T-helper 17 cell (primary cell): ENCODE results near the gene KCNK4. TPM values are rescaled to one million over a fixed set of nuclear protein-coding genes. Genes with fewer than 3 reads are reported as not detected.

ENCODE experiments used
- ATAC-seq: fragments of 150-1000 bp; cut with Tn5 transposase; 2 replicates; pipeline ENCODE4 v1.10.0; 2021; ENCODE audit warnings: mild to moderate bottlenecking, moderate library complexity
- DNase-seq, 3 donors: peaks; one replicate each; pipeline versions ENCODE4 v3.0.0 to v3.0.0-alpha.2; 2020 to 2021
- H3K9me3 ChIP-seq: one replicate; pipeline ENCODE4 v1.7.0; 2013; ENCODE audit warnings: low read length, mild to moderate bottlenecking; ENCODE audit not compliant: control insufficient read depth, poor library complexity, severe bottlenecking
- H3K27ac Mint-ChIP-seq: one replicate; pipeline ENCODE4 v1.8.0; 2022; ENCODE audit warnings: mild to moderate bottlenecking, moderate library complexity, mixed read lengths
- H3K27me3 Mint-ChIP-seq: one replicate; pipeline ENCODE4 v1.8.0; 2022; ENCODE audit warnings: mixed read lengths
- H3K36me3 Mint-ChIP-seq: one replicate; pipeline ENCODE4 v1.8.0; 2022; ENCODE audit warnings: low read depth, mixed read lengths
- H3K4me1 Mint-ChIP-seq: one replicate; pipeline ENCODE4 v1.8.0; 2022; ENCODE audit warnings: mild to moderate bottlenecking, mixed read lengths
- H3K4me3 Mint-ChIP-seq: one replicate; pipeline ENCODE4 v1.8.0; 2022; ENCODE audit warnings: mild to moderate bottlenecking, moderate library complexity, mixed read lengths
- total RNA-seq, 4 donors: library from RNA in 2 of 4; stranded (reverse) in 2 of 4; gene quantifications; one replicate each; pipeline ENCODE4 v1.2.3 and lab custom pipeline; 2022 to 2026

Gene KCNK4
- total RNA-seq, 2 donors from 2014 or later = 0.50 TPM; not detected in 1

DNA sequence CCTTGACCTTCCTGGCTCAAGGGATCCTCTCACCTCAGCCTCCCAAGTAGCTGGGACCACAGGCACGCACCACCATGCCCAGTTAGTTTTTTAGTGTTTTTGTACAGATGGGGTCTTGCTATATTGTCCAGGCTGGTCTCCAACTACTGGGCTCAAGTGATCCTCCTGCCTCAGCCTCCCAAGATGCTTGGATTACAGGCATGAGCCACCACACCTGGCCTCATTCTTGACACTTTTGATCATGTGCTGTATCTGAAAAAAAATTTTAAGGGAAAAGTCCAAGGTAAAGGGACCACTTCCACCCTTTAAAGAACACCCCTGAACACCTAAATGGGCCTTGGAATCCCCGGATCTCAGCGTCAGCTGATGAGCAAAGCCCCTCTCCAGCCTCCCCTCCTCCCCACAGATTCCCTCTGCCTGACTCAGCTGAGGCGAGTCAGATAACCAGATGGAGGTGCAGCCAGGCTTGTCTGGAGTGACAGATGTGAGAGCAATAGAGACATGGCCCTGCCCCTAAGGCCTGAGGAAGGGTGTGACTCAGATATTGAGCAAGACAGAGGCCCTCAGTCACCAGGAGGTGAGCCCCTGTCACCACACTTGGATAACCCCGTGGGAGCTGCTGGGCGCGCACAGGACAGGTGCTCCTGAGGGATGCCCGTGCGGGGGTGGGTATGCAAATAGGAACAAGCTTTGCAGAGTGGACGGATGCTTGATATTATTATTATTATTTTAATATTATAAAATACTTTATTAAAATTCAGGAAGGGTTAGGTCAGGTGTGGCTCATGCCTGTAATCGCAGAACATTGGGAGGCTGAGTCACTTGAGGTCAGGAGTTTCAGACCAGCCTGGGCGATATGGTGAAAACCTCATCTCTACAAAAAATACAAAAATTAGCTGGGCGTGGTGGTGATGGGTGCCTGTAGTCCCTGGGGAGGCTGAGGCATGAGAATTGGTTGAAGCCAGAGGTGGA lies 43.9 kb downstream of the KCNK4 start:
- no peaks in the 10 kb centered on the region for H3K9me3 ChIP-seq
- H3K4me3 Mint-ChIP-seq = no peak overlapping the region
- no peaks in the 10 kb centered on the region for H3K27me3 Mint-ChIP-seq
- no peaks in the 10 kb centered on the region for H3K36me3 Mint-ChIP-seq
- DNase-seq (no peak), ATAC-seq (no peak)
- H3K4me1 Mint-ChIP-seq = peaks cover 24% of the 10 kb centered on the region
- no peak overlapping the region for H3K27ac Mint-ChIP-seq

GRCh38 chr11:64337538-64338249 lies 46.6 kb downstream of the KCNK4 start:
- DNase-seq (no peak), ATAC-seq (no peak)
- H3K27ac Mint-ChIP-seq = no peak overlapping the region
- no peaks in the 10 kb centered on the region for H3K9me3 ChIP-seq
- H3K4me3 Mint-ChIP-seq = peak overlapping the region; percentile 33
- no peaks in the 10 kb centered on the region for H3K27me3 Mint-ChIP-seq
- peaks cover 25% of the 10 kb centered on the region for H3K4me1 Mint-ChIP-seq
- no peaks in the 10 kb centered on the region for H3K36me3 Mint-ChIP-seq

DNA sequence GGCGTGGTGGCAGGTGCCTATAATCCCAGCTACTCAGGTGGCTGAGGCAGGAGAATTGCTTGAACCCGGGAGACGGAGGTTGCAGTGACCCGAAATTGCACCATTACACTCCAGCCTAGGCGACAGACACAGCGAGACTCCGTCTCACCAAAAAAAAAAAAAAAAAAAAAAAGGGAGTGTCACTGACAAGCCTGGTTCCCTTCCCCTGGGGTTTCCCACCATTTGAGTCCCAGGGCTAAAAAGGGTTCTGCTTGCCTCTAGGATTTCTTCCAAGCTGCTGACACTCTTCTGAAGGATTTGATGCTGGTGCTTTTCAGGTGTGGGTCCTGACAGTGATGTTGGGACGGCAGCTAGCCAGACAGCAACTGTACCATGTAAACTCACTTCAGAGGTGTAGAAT lies 47.6 kb downstream of the KCNK4 start:
- no peak for DNase-seq
- Mint-ChIP-seq H3K4me1 (peaks cover 27% of the 10 kb centered on the region), H3K27ac (peak overlapping the region; percentile 98), H3K27me3 (no peaks in the 10 kb centered on the region), H3K4me3 (no peak overlapping the region), H3K36me3 (no peaks in the 10 kb centered on the region)
- ATAC-seq = no peak
- H3K9me3 ChIP-seq = no peaks in the 10 kb centered on the region

- ATAC-seq (no peak), DNase-seq (no peak)
- H3K27me3 Mint-ChIP-seq = no peaks in the 10 kb centered on the region
- peaks cover 27% of the 10 kb centered on the region for H3K4me1 Mint-ChIP-seq
- no peaks in the 10 kb centered on the region for H3K36me3 Mint-ChIP-seq
- no peaks in the 10 kb centered on the region for H3K9me3 ChIP-seq
- H3K4me3 Mint-ChIP-seq = peak overlapping the region; percentile 95
- peak overlapping the region; percentile 98 for H3K27ac Mint-ChIP-seq
These were observed 48.2 kb downstream of the KCNK4 start for GRCh38 chr11:64339286-64339685.

DNA sequence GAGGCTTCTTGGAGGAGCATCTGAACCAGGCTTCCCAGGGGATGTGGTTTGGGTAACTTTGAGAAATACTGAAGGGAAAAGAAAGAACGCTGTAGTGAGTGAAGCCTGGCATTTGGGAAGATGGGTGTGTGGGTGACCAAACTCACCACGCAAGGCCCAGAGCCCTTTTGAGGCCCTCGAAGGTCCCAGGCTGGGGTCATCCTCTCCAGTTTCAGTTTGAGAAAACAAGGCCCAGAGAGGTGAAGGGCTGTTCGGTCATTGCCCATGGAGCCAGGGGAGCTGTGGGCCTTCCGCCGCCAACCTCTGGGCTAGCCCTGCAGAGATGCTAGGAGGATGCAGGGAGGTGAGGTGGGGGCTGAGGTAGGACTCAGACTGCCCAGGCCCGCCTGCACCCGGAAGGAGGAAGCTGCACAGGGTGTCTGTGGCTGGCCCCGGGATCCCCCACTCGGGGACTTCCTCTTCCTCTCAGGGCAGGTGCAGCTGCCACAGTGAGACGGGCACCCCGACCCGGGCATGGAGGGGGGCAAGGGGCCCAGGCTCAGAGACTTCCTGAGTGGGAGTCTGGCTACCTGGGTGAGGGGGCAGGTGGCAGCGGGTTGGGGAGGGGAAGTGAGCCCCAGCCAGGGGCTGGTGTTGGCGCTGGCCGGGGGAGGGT lies 48.8 kb downstream of the KCNK4 start, which contains the start of gene CCDC88B:
CCDC88B (plus strand) TSS at position 451 of the 655 bp plus-strand sequence; CDS start at position 514, 63 bp downstream.
- peak; percentile 93 for ATAC-seq
- Mint-ChIP-seq H3K4me3 (peak within 1 kb of the TSS; percentile 95), H3K36me3 (no peaks in the 10 kb centered on the region), H3K4me1 (peaks cover 27% of the 10 kb centered on the region), H3K27me3 (no peaks in the 10 kb centered on the region), H3K27ac (peak within 1 kb of the TSS; percentile 98)
- peak; percentile 81 to 85 (median 83) for DNase-seq
- H3K9me3 ChIP-seq = no peaks in the 10 kb centered on the region

DNA sequence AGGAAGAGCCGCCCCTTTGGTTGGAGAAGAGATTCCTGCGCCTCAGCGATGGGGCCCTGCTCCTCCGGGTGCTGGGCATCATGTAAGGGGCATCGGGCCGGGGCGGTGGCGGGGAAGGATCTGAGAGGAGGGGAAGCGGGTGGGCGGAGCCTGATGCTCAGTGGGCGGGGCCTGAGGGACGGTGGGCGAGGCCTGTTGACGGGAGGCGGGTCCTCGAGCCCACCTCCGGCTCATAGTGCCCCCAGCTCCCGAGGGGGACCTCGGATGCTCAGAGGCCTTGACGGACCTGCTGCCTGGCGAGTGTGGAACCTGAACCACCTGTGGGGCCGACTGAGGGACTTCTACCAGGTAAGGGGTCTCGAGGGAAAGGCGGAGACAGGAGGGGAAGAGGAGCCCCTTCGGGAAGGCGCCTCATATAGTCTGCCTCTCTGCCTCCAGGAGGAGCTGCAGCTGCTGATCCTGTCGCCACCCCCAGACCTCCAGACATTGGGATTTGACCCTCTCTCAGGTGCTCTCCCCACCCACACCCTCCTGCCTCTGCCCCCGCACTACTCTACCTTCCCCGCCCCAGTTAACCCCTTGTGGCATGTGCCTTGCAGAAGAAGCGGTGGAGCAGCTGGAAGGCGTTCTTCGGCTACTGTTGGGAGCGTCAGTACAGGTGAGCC lies 49.7 kb downstream of the KCNK4 start:
- H3K36me3 Mint-ChIP-seq = peaks cover 3% of the 10 kb centered on the region
- peak; percentile 67 to 69 (median 68) for DNase-seq
- peak overlapping the region; percentile 98 for H3K27ac Mint-ChIP-seq
- H3K9me3 ChIP-seq = no peaks in the 10 kb centered on the region
- peak overlapping the region; percentile 95 for H3K4me3 Mint-ChIP-seq
- H3K27me3 Mint-ChIP-seq = no peaks in the 10 kb centered on the region
- peak; percentile 47 for ATAC-seq
- peaks cover 29% of the 10 kb centered on the region for H3K4me1 Mint-ChIP-seq

GRCh38 chr11:64341429-64341828 lies 50.3 kb downstream of the KCNK4 start:
- Mint-ChIP-seq H3K36me3 (peaks cover 3% of the 10 kb centered on the region), H3K4me1 (peaks cover 29% of the 10 kb centered on the region)
- no peak for DNase-seq

DNA sequence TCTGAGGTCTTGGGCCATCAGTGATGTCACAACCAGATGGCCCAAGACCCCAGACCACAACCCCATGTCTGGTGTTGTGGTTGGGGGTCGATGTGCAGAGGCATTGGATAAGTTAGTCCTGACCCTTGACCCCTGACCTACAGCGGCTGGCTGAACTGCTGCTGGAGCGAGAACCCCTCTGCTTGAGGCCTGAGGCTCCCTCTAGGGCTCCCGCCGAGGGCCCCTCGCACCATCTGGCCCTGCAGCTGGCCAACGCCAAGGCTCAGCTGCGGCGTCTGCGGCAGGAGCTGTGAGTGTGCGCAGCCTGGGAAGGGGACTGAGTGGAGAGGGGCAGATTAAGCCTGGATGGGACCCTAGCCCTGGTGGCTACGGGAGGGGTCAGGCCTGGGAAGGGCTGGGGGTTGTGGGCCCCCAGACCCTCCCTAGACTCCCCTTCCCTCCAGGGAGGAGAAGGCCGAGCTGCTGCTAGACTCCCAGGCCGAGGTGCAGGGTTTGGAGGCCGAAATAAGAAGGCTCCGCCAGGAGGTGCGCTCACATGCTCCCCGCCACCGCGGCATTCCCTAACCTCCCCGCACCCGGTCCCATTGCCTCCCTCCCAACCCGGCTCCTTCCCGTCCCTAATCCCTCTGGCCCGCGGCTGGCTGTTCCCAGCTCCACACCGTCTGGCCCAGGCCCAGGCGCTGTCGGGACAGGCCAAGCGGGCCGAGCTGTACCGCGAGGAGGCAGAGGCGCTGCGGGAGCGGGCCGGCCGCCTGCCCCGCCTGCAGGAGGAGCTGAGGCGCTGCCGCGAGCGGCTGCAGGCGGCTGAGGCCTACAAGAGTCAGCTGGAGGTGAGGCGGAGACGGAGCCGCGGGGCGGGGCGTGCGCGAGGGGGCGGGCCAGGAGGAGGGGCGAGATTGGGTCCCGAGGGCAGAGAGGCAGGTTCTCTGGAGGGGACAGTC lies 51.0 kb downstream of the KCNK4 start:
- Mint-ChIP-seq H3K27me3 (no peaks in the 10 kb centered on the region), H3K27ac (peak overlapping the region; percentile 98), H3K4me1 (peaks cover 27% of the 10 kb centered on the region), H3K36me3 (peaks cover 3% of the 10 kb centered on the region), H3K4me3 (peak overlapping the region; percentile 95)
- DNase-seq = peak; percentile 83 to 89 (median 88)
- ATAC-seq = peak; percentile 69
- no peaks in the 10 kb centered on the region for H3K9me3 ChIP-seq

More at GRCh38 chr11:64341429-64341828, 50.3 kb downstream of the KCNK4 start:
- H3K27me3 Mint-ChIP-seq = no peaks in the 10 kb centered on the region
- H3K27ac Mint-ChIP-seq = peak overlapping the region; percentile 98
- H3K9me3 ChIP-seq = no peaks in the 10 kb centered on the region
- no peak for ATAC-seq
- peak overlapping the region; percentile 95 for H3K4me3 Mint-ChIP-seq

DNA sequence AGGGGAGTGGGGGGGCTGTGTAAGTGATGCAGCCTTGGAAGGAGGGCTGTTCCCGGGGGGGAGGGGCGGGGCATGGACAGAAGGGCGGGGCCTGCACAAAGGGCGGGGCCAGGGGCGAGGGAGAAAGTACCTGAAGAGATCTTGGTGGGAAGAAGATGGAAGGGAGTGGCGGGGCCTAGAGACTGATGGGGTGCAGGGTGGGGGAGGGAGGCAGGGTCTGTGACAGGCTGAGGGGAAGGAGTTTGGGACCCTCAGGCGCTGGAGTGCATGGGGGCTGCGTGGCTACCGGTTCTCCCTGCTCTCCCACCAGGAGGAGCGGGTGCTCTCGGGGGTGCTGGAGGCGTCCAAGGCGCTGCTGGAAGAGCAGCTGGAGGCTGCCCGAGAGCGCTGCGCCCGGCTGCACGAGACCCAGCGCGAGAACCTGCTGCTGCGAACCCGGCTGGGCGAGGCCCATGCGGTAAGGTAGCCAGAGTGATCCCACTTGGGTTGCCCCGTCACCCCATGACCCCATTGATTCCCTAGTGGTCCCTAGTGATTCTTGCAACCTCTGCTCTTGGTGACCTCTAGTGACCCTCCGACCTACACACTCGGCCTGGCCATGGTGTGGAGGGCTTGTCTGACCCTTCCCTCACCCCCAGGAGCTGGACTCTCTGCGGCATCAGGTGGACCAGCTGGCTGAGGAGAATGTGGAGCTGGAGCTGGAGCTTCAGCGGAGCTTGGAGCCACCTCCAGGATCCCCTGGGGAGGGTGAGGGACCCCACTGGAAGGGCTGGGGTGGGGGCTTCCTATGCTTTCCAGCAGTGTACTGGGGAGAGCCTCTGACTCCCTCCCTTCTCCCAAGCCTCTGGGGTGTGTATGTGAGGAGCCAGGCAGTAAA lies 52.0 kb downstream of the KCNK4 start:
- DNase-seq = no peak
- ATAC-seq = no peak
- Mint-ChIP-seq H3K4me1 (peaks cover 29% of the 10 kb centered on the region), H3K4me3 (peak overlapping the region; percentile 68), H3K27me3 (no peaks in the 10 kb centered on the region), H3K27ac (no peak overlapping the region), H3K36me3 (peaks cover 3% of the 10 kb centered on the region)
- no peaks in the 10 kb centered on the region for H3K9me3 ChIP-seq

- peak overlapping the region; percentile 43 for H3K27ac Mint-ChIP-seq
- peaks cover 28% of the 10 kb centered on the region for H3K4me1 Mint-ChIP-seq
- DNase-seq (no peak), ATAC-seq (no peak)
- H3K4me3 Mint-ChIP-seq = no peak overlapping the region
- H3K36me3 Mint-ChIP-seq = peaks cover 3% of the 10 kb centered on the region
- no peaks in the 10 kb centered on the region for H3K9me3 ChIP-seq
- H3K27me3 Mint-ChIP-seq = no peaks in the 10 kb centered on the region
These were observed 52.9 kb downstream of the KCNK4 start for GRCh38 chr11:64343767-64344559.
